ENCODE data around the gene SMIM7. TPM values are rescaled to one million over a fixed set of nuclear protein-coding genes. Genes with fewer than 3 reads are reported as not detected.
"Not testable (repeated sequence)": the region's sequence is repeated elsewhere in the genome, so short reads cannot be mapped to it uniquely, and the experiment has no call there.

The SMIM7 gene
- total RNA-seq, 3 donors from 2014 or later: 61.2 to 88.8 (median 70.1) TPM

GRCh38 chr19:16654140-16654539 is 5.8 kb downstream of the SMIM7 start:
- peak; percentile 20 for ATAC-seq
- Histone ChIP-seq H3K9me3 (no peaks in the 10 kb centered on the region), H3K36me3 (ENCODE audit: low read depth) (peaks cover 6% of the 10 kb centered on the region), H3K4me3 (no peak overlapping the region), H3K4me1 (ENCODE audit: low read depth) (peaks cover 10% of the 10 kb centered on the region)
- TF ChIP-seq, protein P1, sequence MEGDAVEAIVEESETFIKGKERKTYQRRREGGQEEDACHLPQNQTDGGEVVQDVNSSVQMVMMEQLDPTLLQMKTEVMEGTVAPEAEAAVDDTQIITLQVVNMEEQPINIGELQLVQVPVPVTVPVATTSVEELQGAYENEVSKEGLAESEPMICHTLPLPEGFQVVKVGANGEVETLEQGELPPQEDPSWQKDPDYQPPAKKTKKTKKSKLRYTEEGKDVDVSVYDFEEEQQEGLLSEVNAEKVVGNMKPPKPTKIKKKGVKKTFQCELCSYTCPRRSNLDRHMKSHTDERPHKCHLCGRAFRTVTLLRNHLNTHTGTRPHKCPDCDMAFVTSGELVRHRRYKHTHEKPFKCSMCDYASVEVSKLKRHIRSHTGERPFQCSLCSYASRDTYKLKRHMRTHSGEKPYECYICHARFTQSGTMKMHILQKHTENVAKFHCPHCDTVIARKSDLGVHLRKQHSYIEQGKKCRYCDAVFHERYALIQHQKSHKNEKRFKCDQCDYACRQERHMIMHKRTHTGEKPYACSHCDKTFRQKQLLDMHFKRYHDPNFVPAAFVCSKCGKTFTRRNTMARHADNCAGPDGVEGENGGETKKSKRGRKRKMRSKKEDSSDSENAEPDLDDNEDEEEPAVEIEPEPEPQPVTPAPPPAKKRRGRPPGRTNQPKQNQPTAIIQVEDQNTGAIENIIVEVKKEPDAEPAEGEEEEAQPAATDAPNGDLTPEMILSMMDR (IDR thresholded peaks at IDR 0.05): no peak
- intact Hi-C loops (cut with DNase I, micrococcal nuclease): no loop called here
- DNase-seq: no peak

DNA sequence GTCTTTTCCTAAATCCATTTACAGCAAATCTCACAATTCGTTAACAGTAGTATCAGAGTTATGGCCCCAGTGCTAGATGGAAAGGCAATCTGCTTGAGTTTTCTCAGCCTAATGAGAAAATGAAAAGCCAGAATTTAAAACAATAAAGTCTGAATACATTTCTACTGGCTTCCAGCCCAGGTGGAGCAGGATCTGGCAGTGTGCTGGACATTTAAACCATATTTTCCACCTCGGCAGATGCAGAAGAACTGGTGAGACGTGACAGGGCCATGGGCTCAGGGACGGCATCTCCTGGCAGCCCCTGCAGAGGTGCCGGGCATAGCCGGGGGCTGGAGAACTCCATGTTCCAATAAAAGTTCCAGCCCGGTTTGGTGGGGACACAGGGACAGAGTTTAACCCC is 7.1 kb downstream of the SMIM7 start:
- H3K9me3 ChIP-seq: no peaks in the 10 kb centered on the region
- intact Hi-C loops (cut with DNase I, micrococcal nuclease): no loop called here
- H3K4me1 ChIP-seq (ENCODE audit: low read depth): no peaks in the 10 kb centered on the region
- H3K36me3 ChIP-seq (ENCODE audit: low read depth): peaks cover 6% of the 10 kb centered on the region
- DNase-seq (no peak), ATAC-seq (no peak)
- TF ChIP-seq, protein P1 (IDR thresholded peaks at IDR 0.05): no peak
- no peak overlapping the region for H3K4me3 ChIP-seq

- ATAC-seq; H3K36me3 ChIP-seq (ENCODE audit: low read depth); intact Hi-C loops (cut with DNase I, micrococcal nuclease); DNase-seq; H3K9me3 ChIP-seq; H3K4me3 ChIP-seq; H3K4me1 ChIP-seq (ENCODE audit: low read depth): not testable (repeated sequence)
Observed at GRCh38 chr19:16651421-16652188, 8.3 kb downstream of the SMIM7 start.

DNA sequence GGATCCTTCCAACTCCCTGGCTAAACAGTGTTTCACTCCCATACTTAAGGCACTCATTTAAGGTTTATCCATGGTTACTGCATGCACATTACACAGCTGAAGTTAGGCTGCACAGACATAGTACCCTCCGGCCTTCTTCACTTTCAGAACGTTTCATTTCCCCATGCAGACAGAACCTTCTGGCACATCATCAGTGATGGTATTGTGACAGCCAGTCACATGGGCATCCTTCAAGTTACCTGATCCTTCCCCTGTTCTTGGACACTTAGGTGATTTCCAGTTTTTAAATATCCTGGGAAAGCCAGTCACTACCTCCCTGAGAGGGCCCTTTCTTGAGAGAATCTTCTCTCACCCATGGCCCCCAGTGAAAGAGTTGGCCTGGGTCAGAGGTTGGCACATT is 9.1 kb downstream of the SMIM7 start:
- H3K9me3 ChIP-seq: no peaks in the 10 kb centered on the region
- intact Hi-C loops (cut with DNase I, micrococcal nuclease): no loop called here
- H3K36me3 ChIP-seq (ENCODE audit: low read depth): peaks cover 6% of the 10 kb centered on the region
- ATAC-seq (no peak), DNase-seq (no peak)
- H3K4me1 ChIP-seq (ENCODE audit: low read depth): no peaks in the 10 kb centered on the region
- TF ChIP-seq, protein P1 (IDR thresholded peaks at IDR 0.05): no peak
- no peak overlapping the region for H3K4me3 ChIP-seq

- DNase-seq (no peak), ATAC-seq (no peak)
- Histone ChIP-seq H3K4me1 (ENCODE audit: low read depth) (no peaks in the 10 kb centered on the region), H3K4me3 (no peak overlapping the region), H3K36me3 (ENCODE audit: low read depth) (peaks cover 6% of the 10 kb centered on the region), H3K9me3 (no peaks in the 10 kb centered on the region)
- TF ChIP-seq, protein P1 (IDR thresholded peaks at IDR 0.05): no peak
- intact Hi-C loops (cut with DNase I, micrococcal nuclease): no loop called here
Observed at GRCh38 chr19:16649734-16650133, 10.2 kb downstream of the SMIM7 start.

GRCh38 chr19:16645140-16645539 is 14.8 kb downstream of the SMIM7 start:
- Histone ChIP-seq H3K4me3 (no peak overlapping the region), H3K4me1 (ENCODE audit: low read depth) (no peaks in the 10 kb centered on the region), H3K9me3 (no peaks in the 10 kb centered on the region), H3K36me3 (ENCODE audit: low read depth) (no peaks in the 10 kb centered on the region)
- ATAC-seq (no peak), DNase-seq (no peak)
- intact Hi-C loops (cut with DNase I, micrococcal nuclease): no loop called here
- TF ChIP-seq, protein P1 (IDR thresholded peaks at IDR 0.05): no peak
